SJSA1 (cell line): ENCODE data around the gene NFKB2. TPM values are rescaled to one million over a fixed set of nuclear protein-coding genes. Genes with fewer than 3 reads are reported as not detected.

Experiments used
- DNase-seq, 2 experiments: peaks; one replicate each; pipeline ENCODE4 v3.0.0-alpha.2; 2015 to 2020; ENCODE audit warnings: low spot score in 2 of 2, low read depth in 1 of 2
- H3K27ac ChIP-seq: fragments of 250-450 bp; sonication (Bioruptor Pico); 2 replicates; pipeline ENCODE4 v1.5.1; 2020; ENCODE audit warnings: mild to moderate bottlenecking, moderate library complexity
- H3K27me3 ChIP-seq: fragments of 250-450 bp; sonication (Bioruptor Pico); replicated peaks from 2 replicates; pipeline ENCODE4 v1.5.1; 2020; ENCODE audit warnings: mild to moderate bottlenecking, moderate library complexity
- H3K36me3 ChIP-seq: fragments of 250-450 bp; sonication (Bioruptor Pico); 2 replicates; pipeline ENCODE4 v1.5.1; 2020; ENCODE audit warnings: mild to moderate bottlenecking
- H3K4me1 ChIP-seq: fragments of 250-450 bp; sonication (Bioruptor Pico); replicated peaks from 2 replicates; pipeline ENCODE4 v1.6.1; 2021; ENCODE audit warnings: mild to moderate bottlenecking
- H3K4me3 ChIP-seq: fragments of 250-450 bp; sonication (Bioruptor Pico); 2 replicates; pipeline ENCODE4 v1.5.1; 2020; ENCODE audit warnings: mild to moderate bottlenecking
- H3K9me3 ChIP-seq: fragments of 250-450 bp; sonication (Bioruptor Pico); replicated peaks from 2 replicates; pipeline ENCODE4 v1.5.1; 2020; ENCODE audit warnings: mild to moderate bottlenecking
- total RNA-seq: library from RNA; depleted of rRNA; stranded (reverse); fragments of >200 nt; shearing (Covaris generic); gene quantifications from 2 replicates; pipeline ENCODE4 v1.2.3, GENCODE V29; 2014

Gene NFKB2
- total RNA-seq, 1 experiment from 2014 or later = 28.8 TPM

GRCh38 chr10:102418622-102419268 lies 23.2 kb downstream of the NFKB2 start, which contains the start of gene PSD:
Gene PSD, minus strand, starts transcription at chr10:102418785. Its CDS starts 1,747 bp downstream, at chr10:102417038.
- no peak within 1 kb of the TSS for H3K27ac ChIP-seq

GRCh38 chr10:102419269-102420180 lies 24.0 kb downstream of the NFKB2 start:
- H3K4me3 ChIP-seq = peak overlapping the region; percentile 66
- H3K9me3 ChIP-seq = no peaks in the 10 kb centered on the region; the same call in 1 of the 2 replicates
- peaks cover 28% of the 10 kb centered on the region for H3K4me1 ChIP-seq
- DNase-seq = peak; percentile 47 to 53
- H3K27ac ChIP-seq = no peak overlapping the region
- H3K36me3 ChIP-seq = peaks cover 30% of the 10 kb centered on the region
- H3K27me3 ChIP-seq = peaks cover 26% of the 10 kb centered on the region

More at GRCh38 chr10:102418622-102419268, 23.2 kb downstream of the NFKB2 start, which contains the start of gene PSD:
- peaks cover 28% of the 10 kb centered on the region for H3K4me1 ChIP-seq
- H3K36me3 ChIP-seq = peaks cover 22% of the 10 kb centered on the region
- peaks cover 30% of the 10 kb centered on the region for H3K27me3 ChIP-seq
- peak within 1 kb of the TSS; percentile 66 for H3K4me3 ChIP-seq
- DNase-seq = no peak
- no peaks in the 10 kb centered on the region; the same call in 1 of the 2 replicates for H3K9me3 ChIP-seq

GRCh38 chr10:102420181-102420713 lies 24.7 kb downstream of the NFKB2 start:
- Histone ChIP-seq H3K36me3 (peaks cover 34% of the 10 kb centered on the region), H3K27ac (no peak overlapping the region), H3K4me3 (peak overlapping the region; percentile 66), H3K4me1 (peaks cover 28% of the 10 kb centered on the region), H3K9me3 (no peaks in the 10 kb centered on the region; the same call in 1 of the 2 replicates), H3K27me3 (peaks cover 22% of the 10 kb centered on the region)
- no peak for DNase-seq

GRCh38 chr10:102420714-102421506 lies 25.4 kb downstream of the NFKB2 start, which contains the start of gene FBXL15:
Gene FBXL15, plus strand, starts transcription at chr10:102420836. Its CDS starts 294 bp downstream, at chr10:102421130.
- Histone ChIP-seq H3K9me3 (no peaks in the 10 kb centered on the region; the same call in 1 of the 2 replicates), H3K27ac (no peak within 1 kb of the TSS), H3K4me3 (peak within 1 kb of the TSS; percentile 66), H3K36me3 (peaks cover 34% of the 10 kb centered on the region), H3K4me1 (peaks cover 28% of the 10 kb centered on the region), H3K27me3 (peaks cover 16% of the 10 kb centered on the region)
- peak; percentile 97 for DNase-seq

- Histone ChIP-seq H3K36me3 (peaks cover 34% of the 10 kb centered on the region), H3K27ac (no peak overlapping the region), H3K4me1 (peaks cover 28% of the 10 kb centered on the region)
These were observed 25.9 kb downstream of the NFKB2 start for GRCh38 chr10:102421507-102421756.

GRCh38 chr10:102421757-102422512 lies 26.4 kb downstream of the NFKB2 start:
- Histone ChIP-seq H3K36me3 (peaks cover 34% of the 10 kb centered on the region), H3K27ac (no peak overlapping the region), H3K27me3 (peaks cover 14% of the 10 kb centered on the region), H3K4me3 (peak overlapping the region; percentile 66), H3K9me3 (no peaks in the 10 kb centered on the region; the same call in 1 of the 2 replicates), H3K4me1 (peaks cover 28% of the 10 kb centered on the region)
- peak in 1 of 2 experiments; percentile 25 for DNase-seq

More at GRCh38 chr10:102421507-102421756, 25.9 kb downstream of the NFKB2 start:
- DNase-seq = no peak
- Histone ChIP-seq H3K27me3 (peaks cover 14% of the 10 kb centered on the region), H3K9me3 (no peaks in the 10 kb centered on the region; the same call in 1 of the 2 replicates), H3K4me3 (peak overlapping the region; percentile 66)

- Histone ChIP-seq H3K4me1 (peaks cover 28% of the 10 kb centered on the region), H3K27ac (no peak overlapping the region), H3K27me3 (peaks cover 14% of the 10 kb centered on the region), H3K4me3 (peak overlapping the region; percentile 66; the same call in 1 of the 2 replicates), H3K36me3 (peaks cover 34% of the 10 kb centered on the region), H3K9me3 (no peaks in the 10 kb centered on the region; the same call in 1 of the 2 replicates)
- peak; percentile 31 to 56 for DNase-seq
These were observed 27.1 kb downstream of the NFKB2 start for GRCh38 chr10:102422545-102423129.

- H3K9me3 ChIP-seq = no peaks in the 10 kb centered on the region; the same call in 1 of the 2 replicates
- peaks cover 7% of the 10 kb centered on the region for H3K27me3 ChIP-seq
- no peak overlapping the region for H3K27ac ChIP-seq
- DNase-seq = no peak
- no peak overlapping the region for H3K4me3 ChIP-seq
- peaks cover 34% of the 10 kb centered on the region for H3K36me3 ChIP-seq
- peaks cover 28% of the 10 kb centered on the region for H3K4me1 ChIP-seq
These were observed 28.0 kb downstream of the NFKB2 start for GRCh38 chr10:102423372-102423968.

- H3K27ac ChIP-seq = no peak overlapping the region
- peaks cover 34% of the 10 kb centered on the region for H3K36me3 ChIP-seq
- H3K27me3 ChIP-seq = peaks cover 3% of the 10 kb centered on the region
- H3K9me3 ChIP-seq = no peaks in the 10 kb centered on the region; the same call in 1 of the 2 replicates
- no peak for DNase-seq
- H3K4me3 ChIP-seq = no peak overlapping the region
- H3K4me1 ChIP-seq = peaks cover 26% of the 10 kb centered on the region
These were observed 28.6 kb downstream of the NFKB2 start for GRCh38 chr10:102424145-102424544.

GRCh38 chr10:102424916-102425315 lies 29.4 kb downstream of the NFKB2 start:
- Histone ChIP-seq H3K27me3 (no peaks in the 10 kb centered on the region), H3K27ac (no peak overlapping the region), H3K4me1 (peaks cover 18% of the 10 kb centered on the region), H3K4me3 (no peak overlapping the region), H3K36me3 (peaks cover 34% of the 10 kb centered on the region), H3K9me3 (no peaks in the 10 kb centered on the region; the same call in 1 of the 2 replicates)
- no peak for DNase-seq

GRCh38 chr10:102425444-102425843 lies 29.9 kb downstream of the NFKB2 start:
- Histone ChIP-seq H3K4me1 (peaks cover 13% of the 10 kb centered on the region), H3K9me3 (no peaks in the 10 kb centered on the region; the same call in 1 of the 2 replicates), H3K27me3 (no peaks in the 10 kb centered on the region), H3K4me3 (no peak overlapping the region), H3K27ac (no peak overlapping the region), H3K36me3 (peaks cover 34% of the 10 kb centered on the region)
- no peak for DNase-seq
